ENCODE data around the gene CENPE.

DNA sequence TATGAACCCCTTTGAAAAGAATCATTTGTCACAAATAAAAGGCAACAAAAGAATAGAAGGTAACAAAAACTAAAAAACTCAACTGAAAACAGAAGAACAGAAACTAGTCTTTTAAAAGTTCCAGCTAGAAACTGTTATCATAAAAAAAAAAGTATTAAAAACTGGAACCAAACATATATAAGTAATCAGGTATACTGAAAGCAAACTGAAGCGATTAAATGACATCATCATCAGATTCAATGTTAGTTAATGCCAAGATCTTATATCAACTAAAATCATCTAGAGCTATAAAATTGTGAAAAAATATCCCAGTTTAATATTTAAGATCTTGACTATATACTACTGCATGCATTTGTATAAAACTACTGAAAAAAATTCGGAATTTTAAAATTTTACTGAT lies 36.0 kb downstream of the CENPE start:
- TF ChIP-seq EZH2 (IDR thresholded peaks at IDR 0.05; ENCODE audit: low read length), result no peak
- TF ChIP-seq CTCF (optimal IDR thresholded peaks at IDR 0.05 in 1 of 3, IDR thresholded peaks at IDR 0.05 in 1 of 3, conservative IDR thresholded peaks at IDR 0.05 in 1 of 3; ENCODE audit: extremely low read depth in 1 of 3, insufficient read depth in 2 of 3, low read length in 3 of 3), result no peak

All from keratinocyte (primary cell).